Stimulated activated CD8-positive, alpha-beta memory T cell treated with anti-CD3 and anti-CD28 coated beads, Interleukin-12 subunit alpha, Interleukin-12 subunit beta, amount 100 ng/mL, for 24 hours (primary cell): Measurements from ENCODE around the gene TCAIM.
"Not testable (repeated sequence)": the region's sequence is repeated elsewhere in the genome, so short reads cannot be mapped to it uniquely, and the experiment has no call there.

Experiments
- DNase-seq: peaks from one replicate; pipeline ENCODE4 v3.0.0-alpha.2; 2020; ENCODE audit errors: extremely low read depth

Gene TCAIM

DNA sequence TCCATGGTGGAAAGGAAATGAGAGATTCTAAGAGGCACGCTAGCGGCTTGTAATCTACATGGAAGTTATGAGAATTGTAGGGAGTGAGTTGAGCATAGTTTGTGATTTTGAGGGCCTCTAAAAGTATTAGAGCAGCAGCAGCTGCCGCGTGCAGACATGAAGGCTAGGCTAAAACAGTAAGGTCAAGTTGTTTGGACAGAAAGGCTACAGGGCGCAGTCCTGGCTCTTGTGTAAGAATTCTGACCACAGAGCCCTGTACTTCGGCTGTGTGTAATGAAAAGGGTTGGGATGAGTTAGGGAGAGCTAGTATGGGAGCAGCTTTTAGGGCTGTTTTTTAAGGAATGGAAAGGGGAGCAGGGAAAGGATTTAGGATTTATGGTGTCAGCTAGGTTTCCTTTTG lies 8.0 kb downstream of the TCAIM start:
- DNase-seq, result not testable (repeated sequence)

GRCh38 chr3:44348993-44349392 lies 10.4 kb downstream of the TCAIM start:
- no peak for DNase-seq

DNA sequence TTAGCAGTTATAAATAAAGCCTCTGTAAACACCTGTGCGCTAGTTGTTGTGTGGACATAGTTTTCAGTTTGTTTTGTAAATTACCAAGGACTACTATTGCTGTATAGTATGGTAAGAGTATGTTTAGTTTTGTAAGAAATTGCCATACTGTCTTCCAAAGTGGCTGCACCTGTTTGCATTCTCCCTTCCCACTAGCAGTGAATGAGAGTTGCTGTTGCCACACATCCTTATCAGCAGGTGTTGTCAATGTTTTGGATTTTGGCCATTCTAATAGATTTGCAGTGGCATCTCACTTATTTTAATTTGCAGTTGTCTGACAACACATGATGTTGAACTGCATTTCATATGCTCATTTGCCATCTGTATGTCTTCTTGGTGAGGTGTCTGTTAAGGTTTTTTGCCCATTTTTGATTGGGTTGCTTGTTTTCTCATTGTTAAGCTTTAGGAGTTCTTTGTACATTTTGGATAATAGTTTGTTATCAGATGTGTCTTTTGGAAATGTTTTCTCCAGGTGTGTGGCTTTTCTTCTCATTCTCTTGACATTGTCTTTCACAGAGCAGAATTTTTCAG lies 14.9 kb downstream of the TCAIM start:
- DNase-seq, result no peak

DNA sequence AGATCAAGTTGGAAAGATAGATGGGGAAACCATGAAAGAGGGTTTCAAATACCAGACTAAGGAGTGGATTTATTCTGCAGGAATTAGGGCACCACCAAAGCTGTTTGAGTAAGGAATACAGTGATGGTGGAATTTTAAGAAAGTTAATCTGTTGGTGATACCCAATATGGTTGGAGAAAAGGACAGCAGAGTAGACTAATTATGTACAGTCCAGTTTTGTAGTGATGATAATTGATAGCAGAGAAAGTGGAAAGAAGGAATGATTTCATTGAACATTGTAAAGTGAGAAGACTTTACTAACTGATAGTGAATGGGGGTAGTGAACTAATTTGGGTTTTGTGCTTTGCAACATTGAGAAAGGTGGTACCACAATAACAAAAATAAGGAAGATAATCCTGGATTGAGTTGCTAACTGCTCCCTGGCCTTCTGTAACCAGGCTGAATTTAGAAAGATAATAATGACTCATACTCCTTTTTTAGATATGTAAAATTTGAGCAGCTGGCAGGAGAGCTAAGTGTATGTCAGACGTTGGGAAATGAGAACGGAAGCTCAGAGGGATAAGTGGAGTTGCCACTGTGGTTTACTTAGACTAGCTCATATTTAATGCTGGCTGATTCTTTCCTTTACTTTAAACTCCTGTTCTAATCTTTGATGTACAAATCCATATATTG lies 16.9 kb downstream of the TCAIM start:
- DNase-seq, result no peak

DNA sequence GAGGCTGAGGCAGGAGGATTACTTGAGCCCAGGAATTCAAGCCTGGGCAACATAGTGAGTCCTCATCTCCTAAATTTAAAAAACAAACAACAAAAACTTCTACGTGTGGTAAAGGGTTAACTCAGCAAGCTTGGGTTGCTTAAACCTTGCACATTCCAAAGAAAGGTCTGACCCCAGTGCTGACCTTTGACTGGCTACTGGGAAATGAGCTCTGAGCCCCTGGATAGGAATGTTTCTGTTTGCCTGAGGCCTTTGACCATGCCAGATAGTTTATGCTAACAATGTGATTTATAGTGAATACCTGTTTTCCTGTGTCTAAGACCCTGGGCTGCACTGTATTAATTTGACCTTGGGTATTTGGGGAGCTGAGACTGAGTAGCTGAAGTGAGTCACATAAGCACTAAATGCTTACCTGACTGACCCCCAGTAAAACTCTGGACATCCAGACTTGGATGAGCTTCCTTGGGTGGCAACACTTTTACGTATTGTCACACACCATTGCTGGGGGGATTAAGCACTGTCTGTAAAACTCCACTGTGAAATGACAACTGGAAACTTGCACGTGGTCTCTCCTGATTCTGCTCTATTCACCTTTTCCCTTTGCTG lies 20.7 kb downstream of the TCAIM start:
- DNase-seq, result no peak

GRCh38 chr3:44363591-44363990 lies 25.0 kb downstream of the TCAIM start:
- DNase-seq, result no peak

- no peak for DNase-seq
These were observed 27.4 kb downstream of the TCAIM start for GRCh38 chr3:44365952-44366351.

- DNase-seq, result no peak
These were observed 36.9 kb downstream of the TCAIM start for GRCh38 chr3:44375450-44375849.

DNA sequence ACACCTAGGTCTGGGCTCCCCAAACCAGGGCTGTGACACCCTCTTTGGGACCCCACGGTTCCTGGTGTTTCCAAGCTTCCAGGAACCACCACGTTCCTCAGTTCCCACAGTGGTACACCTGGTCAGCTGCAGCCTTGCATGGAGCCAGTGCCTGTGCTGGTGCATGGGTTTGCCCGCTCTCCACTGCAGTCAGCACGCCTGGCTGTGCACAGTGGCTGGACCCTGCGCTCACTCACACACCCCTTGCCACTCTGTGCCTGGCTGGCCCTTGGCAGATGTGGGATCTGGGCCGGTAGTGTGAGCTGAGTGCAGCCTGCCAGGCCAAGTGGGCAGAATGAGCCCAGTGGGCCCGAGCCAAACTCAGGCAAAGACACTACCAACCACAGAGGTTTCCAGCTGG lies 48.8 kb downstream of the TCAIM start:
- no peak for DNase-seq

GRCh38 chr3:44392489-44392888 lies 53.9 kb downstream of the TCAIM start:
- DNase-seq, result no peak

GRCh38 chr3:44395714-44396113 lies 57.1 kb downstream of the TCAIM start:
- no peak for DNase-seq

DNA sequence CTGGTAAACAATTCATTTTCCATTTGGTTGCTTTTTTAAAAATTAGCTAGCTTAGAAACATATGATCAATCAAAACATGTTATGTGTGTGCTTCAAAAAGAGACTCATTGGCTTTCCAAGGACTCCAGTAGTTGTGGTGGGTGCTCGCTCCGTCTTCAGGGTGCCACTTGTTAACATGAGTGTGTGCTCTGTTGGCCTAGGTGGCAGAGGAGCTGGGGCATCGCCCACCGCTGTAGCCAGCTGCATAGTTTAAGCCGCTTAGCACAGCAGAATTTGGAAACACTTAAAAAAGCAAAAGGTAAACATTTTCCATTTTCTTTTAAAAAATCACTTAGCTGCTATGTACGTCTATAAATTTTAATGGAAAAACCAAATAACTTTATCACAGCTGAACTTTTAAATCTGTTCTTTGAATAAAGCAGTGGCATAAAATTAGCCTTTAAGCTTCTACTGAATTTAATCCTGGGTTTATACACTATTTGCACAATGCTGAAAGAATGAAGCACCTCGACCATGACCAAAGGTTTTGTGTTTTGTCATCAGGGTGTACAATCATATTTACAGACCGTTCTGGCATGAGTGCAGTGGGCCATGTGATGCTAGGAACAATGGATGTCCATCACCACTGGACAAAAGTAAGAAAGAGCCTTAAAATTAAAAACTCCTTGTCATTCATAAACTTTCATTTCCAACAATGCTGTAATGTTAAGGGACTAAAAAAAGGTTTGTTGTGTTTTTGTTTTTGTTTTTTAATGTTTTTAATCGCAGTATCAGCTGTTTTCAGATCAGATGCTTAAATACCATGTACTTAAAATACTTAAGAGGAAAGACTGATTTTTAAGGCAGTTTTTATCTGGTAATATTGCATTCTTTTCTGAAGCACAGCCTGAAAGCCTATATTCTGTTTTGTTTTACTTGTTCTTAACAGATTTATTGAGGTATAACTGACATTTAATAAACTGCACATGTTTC lies 57.9 kb downstream of the TCAIM start:
- DNase-seq, result no peak

- not testable (repeated sequence) for DNase-seq
These were observed 59.7 kb downstream of the TCAIM start for GRCh38 chr3:44398271-44398670.

GRCh38 chr3:44398853-44399252 lies 60.3 kb downstream of the TCAIM start:
- no peak for DNase-seq

DNA sequence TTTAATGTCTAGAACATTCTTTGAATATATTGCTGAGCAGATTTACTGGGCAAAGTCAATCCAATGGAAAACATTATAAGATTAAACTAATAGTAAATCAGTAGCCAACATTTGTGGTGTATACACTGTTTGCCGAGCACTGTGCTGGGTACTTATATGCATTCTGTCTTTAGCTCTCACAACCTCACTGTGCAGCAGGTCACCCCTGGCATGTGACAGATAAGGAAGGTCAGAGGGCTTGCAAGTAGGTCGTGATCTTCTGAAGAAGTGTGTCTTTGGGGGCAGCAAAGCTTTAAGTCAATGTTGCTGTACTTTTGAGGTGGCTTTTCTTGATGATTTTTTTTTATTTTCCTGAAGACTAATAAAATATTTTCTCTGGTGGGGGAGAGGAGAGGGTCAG lies 62.2 kb downstream of the TCAIM start:
- DNase-seq, result no peak

GRCh38 chr3:44402548-44402947 lies 64.0 kb downstream of the TCAIM start:
- DNase-seq, result no peak

DNA sequence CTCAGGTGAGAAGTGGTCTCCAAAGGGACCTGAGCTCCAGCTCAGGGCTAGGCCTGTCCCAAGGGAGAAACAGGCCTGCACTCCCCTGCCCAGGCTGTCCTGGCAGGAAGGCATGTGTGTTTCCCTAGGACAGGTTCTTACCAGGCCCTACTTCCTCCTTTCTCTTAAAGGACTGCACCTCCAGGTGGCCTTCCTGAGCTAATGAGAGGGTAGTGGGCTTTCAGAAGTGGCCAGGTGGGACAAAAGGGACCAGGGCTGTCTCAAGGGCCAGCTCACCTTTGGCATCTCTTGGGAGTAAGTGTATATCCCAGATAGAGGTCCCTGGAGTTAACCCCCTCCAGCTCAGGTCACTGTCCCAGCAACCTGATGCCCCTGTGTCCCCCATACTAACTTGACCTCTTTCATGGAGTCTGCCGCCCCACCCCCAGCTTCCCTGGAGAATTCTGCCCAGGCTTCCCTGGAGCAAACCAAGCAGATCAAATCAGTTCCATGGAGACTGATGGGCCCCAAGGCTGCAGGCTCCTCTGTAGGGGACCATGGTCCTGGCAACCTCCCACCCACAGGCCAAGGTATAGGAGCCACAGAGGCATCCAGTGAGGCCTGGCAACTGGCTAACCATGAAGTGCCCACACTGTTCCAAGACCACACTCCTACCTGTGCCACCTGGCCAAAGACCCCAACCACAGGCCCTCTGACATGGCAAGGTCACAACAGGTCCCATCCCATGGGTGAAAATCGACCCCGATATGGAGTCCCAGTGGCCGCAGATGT lies 71.3 kb downstream of the TCAIM start:
- DNase-seq, result no peak

DNA sequence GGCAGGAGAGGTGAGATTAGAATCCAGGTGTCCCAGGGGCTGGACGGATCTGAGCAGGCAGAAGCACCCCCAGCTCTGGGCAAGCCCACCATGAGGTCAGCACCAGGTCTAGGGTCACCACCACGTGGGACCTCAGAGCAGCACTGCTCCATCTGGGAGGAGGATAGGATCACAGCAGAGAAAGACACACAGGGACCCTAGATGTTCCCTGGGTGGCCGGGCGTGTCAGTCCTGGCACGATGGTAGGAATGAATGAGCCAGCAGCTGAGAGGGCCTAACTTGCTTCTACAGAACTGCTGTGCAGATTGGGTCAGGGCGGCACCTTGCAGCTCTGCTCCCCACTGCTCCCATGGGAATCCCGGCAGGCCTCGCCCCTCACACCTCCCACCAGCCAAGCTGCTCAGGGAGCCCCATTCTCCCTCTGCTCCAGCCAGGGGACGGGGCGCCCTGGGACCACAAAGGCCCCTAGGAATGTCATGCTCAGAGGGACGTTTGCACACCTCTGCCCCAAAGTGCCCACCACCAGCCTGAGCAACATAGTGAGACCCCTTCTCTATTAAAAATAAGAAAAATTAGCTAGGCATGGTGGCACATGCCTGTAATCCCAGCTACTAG lies 72.6 kb downstream of the TCAIM start:
- DNase-seq, result no peak

DNA sequence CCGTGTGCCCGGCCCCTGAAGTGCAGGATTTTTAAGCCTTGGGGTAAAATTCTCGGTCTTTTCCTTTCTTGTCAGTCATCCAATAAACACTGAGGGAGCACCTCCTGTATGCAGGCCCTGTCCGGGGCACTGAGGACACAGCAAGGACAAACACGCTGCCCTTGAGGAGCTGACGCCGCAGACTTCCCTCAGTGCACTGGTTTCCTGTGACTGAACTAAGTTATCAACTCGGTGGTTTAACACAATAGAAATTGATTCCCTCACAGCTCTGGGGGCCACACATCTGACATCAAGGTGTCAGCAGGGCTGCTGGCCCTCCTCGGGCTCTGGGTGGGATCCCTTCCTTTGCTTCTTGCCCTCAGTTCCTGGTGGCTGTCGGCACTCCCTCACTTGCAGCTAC lies 73.8 kb downstream of the TCAIM start:
- DNase-seq, result no peak

- no peak for DNase-seq
These were observed 76.0 kb downstream of the TCAIM start for GRCh38 chr3:44414517-44415090.

- DNase-seq, result no peak
These were observed 76.9 kb downstream of the TCAIM start for GRCh38 chr3:44415421-44415820.
